Measurements from ENCODE around the gene SPRYD7. TPM values are rescaled to one million over a fixed set of nuclear protein-coding genes. Genes with fewer than 3 reads are reported as not detected.

Gene SPRYD7
- total RNA-seq, 2 experiments from 2014 or later, result 7.6 to 8.1 TPM

Other genes with a start within 250 kb of the SPRYD7 start
- 10 to 100 TPM; 54.8 to 60.0 TPM for gene EBPL, start 244.9 kb downstream of the SPRYD7 start, total RNA-seq
- gene KPNA3, start 143.7 kb downstream of the SPRYD7 start, total RNA-seq, result 10 to 100 TPM; 65.9 to 67.0 TPM
- 10 to 100 TPM; 17.7 to 18.1 TPM for gene TRIM13, start 60.7 kb upstream of the SPRYD7 start, total RNA-seq
- gene KCNRG, start 79.1 kb upstream of the SPRYD7 start, total RNA-seq, result under 1 TPM; 0.26 to 0.37 TPM

Measured in activated naive CD8-positive, alpha-beta T cell treated with anti-CD3 and anti-CD28 coated beads for 36 hours (primary cell).